ACHN (cell line): Measurements from ENCODE around the gene FAM24B.
"Not testable (repeated sequence)": the region's sequence is repeated elsewhere in the genome, so short reads cannot be mapped to it uniquely, and the experiment has no call there.

Experiments used
- DNase-seq: peaks from one replicate; pipeline ENCODE4 v3.0.0-alpha.2; 2015
- in situ Hi-C: cut with HindIII; loops from 2 replicates; pipeline ENCODE4 v1.10.0; 2017; ENCODE audit warnings: low sequenced_read_pairs, low pct_ligation_motif_present, low pct_unique_long_range_greater_than_20kb

FAM24B gene

DNA sequence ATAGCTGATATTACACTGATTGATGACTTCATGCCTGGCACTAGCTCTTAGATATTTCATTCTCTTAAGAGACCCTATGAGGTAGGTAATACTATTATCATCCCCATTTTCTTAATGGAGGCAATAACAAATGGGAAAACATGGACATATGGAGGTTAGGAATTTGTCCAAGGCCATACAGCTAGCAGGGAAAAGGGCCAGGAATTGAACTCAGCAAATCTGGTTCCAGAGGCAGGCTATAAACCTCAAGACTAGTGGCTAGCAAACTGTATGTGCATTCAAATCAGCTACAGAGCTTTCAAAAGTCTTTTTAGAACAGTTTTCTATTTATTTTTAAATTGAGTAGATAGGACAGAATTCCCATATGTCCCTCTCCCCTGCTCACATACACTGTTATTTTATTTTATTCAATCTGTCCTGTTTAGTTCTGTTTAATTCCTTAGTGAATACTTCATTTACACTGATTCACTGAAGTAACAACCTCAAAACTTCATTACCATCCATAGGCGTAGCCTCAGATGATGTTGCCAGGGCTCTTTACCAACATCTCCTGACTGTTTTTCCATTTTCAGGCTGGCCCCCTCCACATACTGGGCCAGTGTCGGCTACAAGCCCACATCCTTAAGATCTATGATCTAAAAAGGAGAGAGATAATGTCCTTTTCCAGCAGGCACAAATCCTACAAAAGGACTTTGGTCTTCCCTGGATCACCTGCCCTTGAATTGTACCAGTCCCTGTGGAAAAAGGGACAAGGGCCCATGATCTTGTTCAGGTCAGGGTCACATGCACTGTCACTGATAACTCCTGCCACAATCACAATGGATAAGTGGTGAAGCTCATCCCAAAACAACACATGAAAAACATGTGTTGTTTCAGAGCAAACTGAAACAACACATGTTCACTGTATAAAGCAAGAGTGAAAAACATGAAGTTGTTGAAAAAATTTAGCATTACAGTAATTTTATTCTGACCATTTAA, 15.9 kb downstream of the FAM24B start:
- no peak for DNase-seq
- in situ Hi-C loops = no loop called here

DNA sequence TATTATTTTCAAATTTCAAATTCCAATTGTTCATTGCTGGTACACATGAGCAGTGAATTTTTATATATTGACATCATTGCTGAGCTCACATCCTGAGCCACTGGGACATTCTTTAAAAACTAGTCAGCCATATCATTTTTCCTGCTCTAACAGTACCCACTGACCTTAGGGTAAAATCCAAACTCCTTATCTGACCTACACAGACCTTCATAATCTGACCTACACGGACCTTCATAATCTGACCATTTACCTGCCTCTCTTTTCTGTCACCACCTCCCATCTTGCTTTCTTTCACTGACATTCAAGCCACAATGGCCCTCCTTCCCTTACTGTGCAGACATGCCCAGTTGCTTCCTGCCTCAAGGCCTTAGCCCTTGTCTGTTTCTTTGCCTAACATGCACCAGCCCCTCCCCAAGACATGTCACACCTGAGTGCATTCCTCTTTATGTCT, 17.6 kb downstream of the FAM24B start:
- peak; percentile 83 for DNase-seq
- in situ Hi-C loops = no loop called here

DNA sequence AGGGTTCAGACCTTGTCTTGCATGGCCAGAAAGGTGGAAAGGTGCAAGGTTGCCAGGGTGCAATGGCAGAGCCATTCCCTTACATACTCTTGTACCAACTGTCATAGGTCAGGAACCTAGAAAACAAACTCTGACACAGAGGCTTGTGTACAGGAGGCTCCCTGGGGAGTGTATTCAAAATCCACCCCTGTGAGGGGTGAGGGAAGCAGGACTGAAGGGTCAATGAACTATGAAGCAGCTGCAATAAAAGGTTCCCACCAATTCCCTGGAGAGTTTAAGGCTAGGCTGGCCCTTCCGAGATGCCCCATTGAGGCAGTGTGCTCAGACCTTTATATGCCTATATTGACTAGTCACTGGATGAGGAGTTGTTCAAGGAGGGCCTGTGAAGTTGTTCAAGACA, 19.9 kb downstream of the FAM24B start:
- in situ Hi-C loops = no loop called here
- DNase-seq = no peak

DNA sequence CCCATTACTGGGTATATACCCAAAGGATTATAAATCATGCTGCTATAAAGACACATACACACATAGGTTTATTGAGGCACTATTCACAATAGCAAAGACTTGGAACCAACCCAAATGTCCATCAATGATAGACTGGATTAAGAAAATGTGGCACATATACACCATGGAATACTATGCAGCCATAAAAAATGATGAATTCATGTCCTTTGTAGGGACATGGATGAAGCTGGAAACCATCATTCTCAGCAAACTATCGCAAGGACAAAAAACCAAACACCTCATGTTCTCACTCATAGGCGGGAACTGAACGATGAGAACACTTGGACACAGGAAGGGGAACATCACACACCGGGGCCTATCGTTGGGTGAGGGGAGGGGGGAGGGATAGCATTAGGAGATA, 21.3 kb downstream of the FAM24B start:
- in situ Hi-C loops, DNase-seq: not testable (repeated sequence)

DNA sequence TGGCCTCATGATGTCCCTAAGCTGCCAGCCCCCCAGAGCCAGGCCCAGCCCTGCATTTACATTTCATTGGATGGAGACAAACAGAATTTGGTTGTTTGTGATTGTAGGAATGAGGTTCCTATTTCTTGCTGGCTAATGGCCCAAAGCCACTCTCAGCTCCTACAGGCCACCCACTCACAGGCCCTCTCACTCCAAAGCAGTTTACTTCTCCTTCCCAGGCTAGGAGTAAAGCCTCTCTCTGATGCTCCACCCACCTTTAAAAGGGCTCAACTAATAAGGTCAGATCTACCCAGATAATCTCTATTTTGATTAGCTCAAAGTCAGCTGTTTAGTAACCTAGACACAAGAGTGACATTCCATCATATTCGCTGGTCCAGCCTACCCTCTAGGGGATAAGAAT, 22.5 kb downstream of the FAM24B start:
- DNase-seq = no peak
- in situ Hi-C loops = no loop called here

DNA sequence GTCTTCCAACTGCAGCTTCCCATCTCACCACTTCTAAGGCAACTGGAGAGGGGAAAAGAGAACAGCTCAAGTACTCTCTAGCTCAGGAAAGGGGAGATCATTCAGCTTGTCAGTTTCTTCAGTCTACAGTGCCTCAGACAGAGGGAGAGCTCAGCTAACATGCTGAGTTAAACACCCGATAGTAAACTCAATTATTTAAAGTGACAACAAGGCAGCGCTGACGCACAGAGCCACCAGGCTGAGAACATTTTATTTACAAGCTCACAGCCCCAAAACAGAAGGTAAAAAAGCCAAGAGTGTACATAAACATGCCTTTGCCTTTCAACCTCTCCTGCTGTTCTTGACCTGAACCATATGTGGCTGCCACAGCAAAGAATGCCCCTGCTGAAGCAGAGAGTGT, 23.6 kb downstream of the FAM24B start:
- in situ Hi-C loops = no loop called here
- no peak for DNase-seq

DNA sequence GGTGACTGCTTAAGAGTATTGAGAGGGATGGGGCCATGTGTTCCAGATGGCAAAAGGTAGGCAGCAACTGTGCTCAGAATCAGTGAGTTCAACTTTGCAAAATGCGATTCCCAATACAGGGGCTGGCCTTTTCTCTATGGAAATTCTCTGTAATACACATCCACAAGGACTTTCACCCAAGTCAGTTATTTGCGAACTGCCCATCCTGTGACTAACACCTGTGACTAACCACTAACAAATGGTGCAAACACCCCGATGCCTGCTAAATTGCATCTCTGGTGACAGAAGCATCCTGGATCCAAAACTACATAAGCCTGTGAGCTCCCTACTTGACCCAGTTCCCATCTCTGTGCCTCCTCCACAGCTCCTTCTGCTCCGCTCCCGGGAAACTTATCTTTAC, 24.7 kb downstream of the FAM24B start:
- DNase-seq = peak; percentile 72
- in situ Hi-C loops = no loop called here

DNA sequence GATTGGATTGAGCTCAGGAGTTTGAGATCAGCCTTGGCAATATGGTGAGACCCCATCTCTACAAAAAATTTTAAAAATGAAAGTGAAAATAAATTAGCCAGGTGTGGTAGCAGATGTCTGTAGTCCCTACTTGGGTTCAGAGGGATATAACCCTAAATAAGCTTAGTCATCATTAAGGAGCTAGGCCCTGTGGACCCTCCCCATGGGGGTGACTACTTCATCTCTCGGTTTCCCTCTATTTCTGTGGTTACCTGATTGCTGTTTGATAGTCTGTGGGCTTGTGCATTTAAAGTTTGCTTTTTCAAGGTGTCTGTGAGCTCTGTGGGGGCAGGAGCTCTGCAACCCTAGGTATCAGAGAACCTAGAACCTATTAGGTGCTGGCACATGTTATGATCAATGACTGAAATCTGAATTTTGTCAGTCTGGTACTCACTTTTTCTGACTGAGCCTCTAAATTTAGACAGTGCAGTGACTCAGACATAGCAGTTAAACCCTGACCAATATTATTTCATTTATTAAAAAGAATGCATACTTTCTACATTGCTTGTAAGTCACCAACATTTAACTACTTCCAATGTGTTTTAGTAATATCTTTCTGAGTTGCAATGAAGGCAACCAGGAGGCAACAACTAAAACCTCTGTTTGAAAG, 25.6 kb downstream of the FAM24B start:
- in situ Hi-C loops = no loop called here
- DNase-seq = no peak

DNA sequence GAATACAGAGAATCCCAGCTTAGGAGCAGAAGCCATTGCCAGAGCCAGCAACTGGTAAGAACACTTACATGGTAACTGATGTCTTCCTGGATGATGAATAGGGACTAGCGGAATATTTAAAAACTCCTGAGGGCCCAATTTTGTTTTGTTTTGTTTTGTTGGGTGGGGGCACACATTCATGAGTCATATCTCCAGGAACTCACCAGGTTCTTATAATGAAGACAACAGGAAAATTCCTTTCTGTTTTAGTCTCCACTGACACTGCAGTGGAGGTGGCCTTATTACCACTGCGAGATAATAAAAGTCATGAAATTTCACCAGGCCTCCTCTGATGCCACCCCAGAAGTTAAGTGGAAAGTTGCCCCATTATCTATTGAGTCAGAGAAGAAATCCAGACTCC, 27.1 kb downstream of the FAM24B start:
- in situ Hi-C loops = no loop called here
- no peak for DNase-seq

DNA sequence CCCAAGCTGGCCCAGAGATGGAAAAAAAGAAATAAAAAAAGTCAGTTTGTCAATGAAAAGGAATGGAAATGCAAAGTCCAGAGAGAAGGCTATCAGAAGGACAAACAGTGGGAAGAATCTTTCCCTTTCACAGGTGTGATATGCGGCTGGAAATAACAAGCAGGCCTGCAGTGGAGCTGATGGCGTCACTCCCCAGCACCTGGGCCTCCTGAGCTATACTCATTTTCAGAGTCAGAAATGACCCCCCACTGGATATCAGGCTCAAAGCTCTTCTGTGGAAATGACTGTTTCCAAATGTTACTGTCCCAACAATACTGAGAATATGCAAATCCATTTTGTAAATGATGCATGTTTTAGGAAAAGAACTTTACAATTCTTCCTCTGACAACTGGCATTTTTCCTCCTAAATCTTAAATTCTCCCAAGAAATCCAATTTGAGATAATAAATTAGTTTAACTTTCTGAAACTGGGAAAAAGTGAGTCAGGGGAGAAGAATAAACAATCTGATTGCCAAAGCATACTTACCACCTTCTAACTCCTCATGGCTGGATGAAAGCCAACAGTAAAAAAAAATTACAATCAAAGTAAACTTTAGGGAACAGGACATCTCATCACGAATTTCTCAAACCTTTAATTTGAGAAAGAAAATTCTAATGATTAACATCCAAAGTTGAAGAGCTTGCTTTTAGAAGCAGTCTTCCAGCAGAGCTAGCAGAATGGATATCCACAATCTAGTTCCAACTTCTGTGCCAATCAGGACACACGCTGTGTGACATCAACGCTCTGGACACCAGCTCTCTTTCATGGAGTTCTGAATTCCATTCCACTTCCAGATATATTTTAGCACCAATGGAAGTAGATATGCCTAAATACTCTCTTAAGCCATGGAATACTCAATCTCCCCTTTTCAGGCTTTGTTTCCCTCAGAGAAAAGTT, 28.4 kb downstream of the FAM24B start:
- in situ Hi-C loops = no loop called here
- DNase-seq = no peak

DNA sequence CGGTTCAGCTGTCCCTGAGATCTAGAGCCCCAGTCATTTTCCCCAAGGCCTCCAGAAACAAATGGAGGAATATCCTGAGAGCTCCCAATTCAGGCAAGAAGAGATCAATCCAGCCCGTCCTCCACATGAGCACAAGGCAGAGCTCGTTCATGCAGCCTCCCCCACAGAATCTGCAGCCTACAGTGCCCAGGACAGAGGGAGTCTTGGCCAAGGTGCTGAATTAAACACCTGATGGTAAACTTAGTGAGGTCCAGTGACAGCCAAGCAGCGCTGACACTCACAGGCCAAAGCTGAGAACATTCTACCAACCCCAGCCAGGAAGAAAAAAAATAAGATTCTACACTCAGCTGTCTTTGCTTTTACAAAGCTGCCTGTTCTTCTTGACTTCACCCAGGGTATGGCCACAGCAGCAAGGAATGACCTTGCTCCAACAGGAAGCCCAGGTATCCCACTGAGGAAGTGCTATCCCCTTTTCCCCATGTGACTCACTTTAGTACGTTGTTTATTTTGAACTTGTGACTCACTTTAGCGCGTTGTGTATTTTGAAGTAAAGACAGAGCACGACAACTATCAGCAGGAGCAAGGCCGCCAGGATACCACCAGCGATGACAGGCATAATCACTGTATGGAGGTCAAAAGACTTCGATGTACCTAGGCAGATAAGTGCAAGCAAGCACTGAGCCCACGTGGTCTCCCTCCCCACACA, 29.3 kb downstream of the FAM24B start:
- no peak for DNase-seq
- in situ Hi-C loops = no loop called here

DNA sequence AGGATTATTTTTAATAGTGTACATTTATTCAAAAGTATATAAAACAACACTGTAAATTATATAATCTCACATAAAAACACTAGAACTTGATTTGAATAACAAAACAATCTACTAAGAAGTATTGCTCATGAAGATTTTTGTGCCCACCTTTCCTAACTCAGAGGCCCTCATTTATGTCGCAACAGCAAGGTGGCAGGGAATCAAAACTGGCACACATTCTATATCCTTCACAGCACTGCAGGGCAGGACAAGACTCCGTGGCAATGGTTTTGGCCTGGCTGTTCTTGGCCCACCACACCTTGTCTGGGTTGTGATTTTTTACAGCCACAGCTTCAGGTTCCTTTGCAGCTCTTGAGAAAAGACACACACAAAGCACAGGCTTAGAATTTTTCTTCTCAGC, 30.3 kb downstream of the FAM24B start:
- no peak for DNase-seq
- in situ Hi-C loops = no loop called here

DNA sequence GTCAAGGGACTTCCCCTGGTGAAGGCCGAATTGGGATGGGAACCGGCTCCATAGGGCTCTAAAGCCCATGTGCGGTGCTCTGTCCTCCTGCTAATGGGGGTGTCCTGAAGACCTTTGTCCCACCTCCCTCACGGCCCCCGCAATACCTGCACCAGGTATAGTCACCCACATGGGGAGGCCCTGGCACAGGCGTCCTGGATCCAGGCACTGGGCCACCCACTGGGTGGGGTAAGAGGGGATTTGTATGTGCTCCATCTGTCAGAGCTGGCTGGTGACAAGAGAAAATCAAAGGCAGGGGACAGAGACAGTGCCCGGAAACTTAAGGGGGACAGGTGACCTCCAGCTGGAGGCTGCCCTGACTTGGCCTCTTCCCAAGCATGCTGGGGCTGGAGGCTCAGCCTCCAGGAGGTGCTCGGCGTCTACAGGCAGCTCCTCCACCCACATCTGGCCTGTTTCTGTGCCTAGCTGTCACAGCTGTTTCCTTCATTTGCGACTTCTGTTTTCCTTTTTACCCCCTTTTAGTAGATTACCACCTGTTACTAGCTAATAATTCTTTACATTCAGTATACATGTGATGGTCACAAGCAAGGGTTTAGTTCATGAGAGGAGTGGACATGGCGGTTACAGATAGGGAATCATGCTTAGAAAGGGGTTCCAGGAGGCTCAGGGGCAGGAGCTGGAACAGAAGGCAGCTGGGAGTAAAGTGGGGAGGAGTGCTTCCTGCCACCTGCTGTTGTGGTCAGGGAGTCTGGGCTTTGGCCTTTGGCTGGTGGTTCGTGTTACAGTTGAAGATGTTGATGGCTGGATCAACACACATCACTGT, 31.4 kb downstream of the FAM24B start:
- in situ Hi-C loops = no loop called here
- DNase-seq = no peak

DNA sequence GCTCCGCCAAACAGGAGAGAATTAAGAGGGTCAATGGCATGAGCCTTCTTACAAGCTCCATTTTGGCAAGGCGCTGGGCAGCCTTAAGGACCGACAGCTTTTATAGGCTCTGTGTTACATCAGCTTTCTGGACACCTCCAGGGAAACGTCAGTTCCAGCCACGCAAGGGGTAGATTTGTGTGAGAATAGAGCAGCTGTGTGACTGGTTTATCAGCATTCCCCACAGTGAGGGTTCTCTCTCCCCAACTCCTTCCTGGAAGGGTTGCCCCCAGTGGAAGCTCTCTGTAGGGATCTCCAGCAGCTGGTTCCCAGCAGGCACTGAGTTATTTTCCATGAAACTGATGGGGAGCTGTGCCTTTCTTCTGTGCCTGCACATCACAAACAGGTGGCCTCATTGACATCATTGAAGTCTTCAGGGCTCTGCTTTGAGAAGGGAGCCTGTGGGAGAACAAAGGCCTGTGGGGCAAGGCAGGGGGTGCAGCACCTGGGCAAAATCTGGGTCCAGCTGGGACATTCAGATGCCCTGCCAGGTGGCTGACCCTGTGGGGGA, 33.5 kb downstream of the FAM24B start, which contains the start of gene CUZD1:
CUZD1 (minus strand) TSS at position 75 of the 550 bp plus-strand sequence; CDS start at position 61, 14 bp downstream.
- in situ Hi-C loops = no loop called here
- no peak for DNase-seq

DNA sequence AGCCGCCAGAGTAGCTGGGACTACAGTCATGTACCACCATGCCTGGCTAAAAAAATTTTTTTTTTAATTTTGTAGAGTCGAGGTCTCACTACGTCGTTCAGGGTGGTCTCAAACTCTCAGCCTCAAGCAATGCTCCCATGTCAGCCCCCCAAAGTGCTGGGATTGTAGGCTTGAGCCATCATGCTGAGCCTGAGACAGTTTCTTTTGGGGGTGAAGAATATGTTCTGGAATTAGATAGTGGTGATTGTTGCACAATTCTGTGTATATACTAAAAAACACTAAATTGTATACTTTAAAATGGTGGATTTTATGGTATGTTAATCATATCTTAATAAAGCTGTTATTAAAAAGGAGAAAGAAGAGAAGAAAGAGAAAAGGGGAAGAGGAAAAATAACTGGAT, 35.2 kb downstream of the FAM24B start:
- in situ Hi-C loops = no loop called here
- DNase-seq = no peak

DNA sequence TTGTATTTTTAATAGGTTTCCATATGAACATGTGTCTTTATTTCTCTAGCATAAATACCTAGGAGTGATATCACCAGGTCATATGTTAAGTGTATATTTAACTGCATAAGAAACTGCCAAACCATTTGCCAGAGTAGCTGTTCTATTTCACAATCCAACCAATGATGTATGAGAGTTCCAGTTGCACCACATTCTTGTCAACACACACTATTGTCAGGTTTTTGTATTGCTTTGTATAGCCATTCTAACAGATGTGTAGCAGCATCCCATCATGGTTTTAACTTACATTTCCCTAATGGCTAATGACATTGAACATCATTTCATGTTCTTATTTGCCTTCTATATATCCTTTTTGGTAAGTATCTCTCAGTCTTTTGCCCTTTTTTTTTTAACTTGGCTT, 37.8 kb downstream of the FAM24B start:
- in situ Hi-C loops = no loop called here
- no peak for DNase-seq

DNA sequence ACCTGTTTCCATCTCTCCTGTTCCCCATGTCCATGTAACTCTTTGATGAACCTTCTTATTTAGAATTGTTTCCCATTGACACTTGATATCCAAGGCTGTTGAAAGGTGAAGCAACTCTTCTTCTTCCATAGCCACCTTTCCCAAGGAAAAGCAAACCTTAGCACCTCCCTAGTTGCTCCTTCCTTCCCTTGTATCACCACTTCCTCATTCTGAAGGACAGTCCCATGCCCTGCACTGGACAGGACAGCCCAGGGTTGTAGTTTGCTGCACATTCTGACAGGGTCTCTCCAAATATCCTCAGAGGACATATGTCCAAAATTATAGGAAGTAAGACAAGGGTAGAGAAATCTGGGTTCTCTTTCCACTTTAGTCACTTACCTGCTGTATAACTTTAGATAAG, 39.9 kb downstream of the FAM24B start:
- in situ Hi-C loops = no loop called here
- no peak for DNase-seq
